Hair follicle dermal papilla cell (primary cell): Measurements from ENCODE around the gene HNRNPU. TPM values are rescaled to one million over a fixed set of nuclear protein-coding genes. Genes with fewer than 3 reads are reported as not detected.

Source experiments
- total RNA-seq: library from RNA; depleted of rRNA; stranded (reverse); fragments of >200 nt; gene quantifications from 2 replicates; pipeline ENCODE4 v1.2.3, GENCODE V29; 2012

HNRNPU gene
- 215 and 236 TPM in 2 replicates for total RNA-seq

GRCh38 chr1:244864253-244865027, at the start of gene HNRNPU:
Gene HNRNPU, minus strand, starts transcription at chr1:244864543. Its CDS starts 236 bp downstream, at chr1:244864307.

GRCh38 chr1:244835276-244836134, 28.8 kb downstream of the HNRNPU start, which contains the start of gene COX20:
Gene COX20, plus strand, starts transcription at chr1:244835658. Its CDS starts 57 bp downstream, at chr1:244835715.

Other genes with a start within 250 kb of the HNRNPU start
- 46.3 and 52.7 TPM in 2 replicates for gene DESI2, start 211.4 kb downstream of the HNRNPU start, total RNA-seq
- 20.0 and 21.6 TPM in 2 replicates for gene COX20, start 28.9 kb downstream of the HNRNPU start, total RNA-seq